AG09319 (cell line): ENCODE results near the gene TTC16.
"Not testable (repeated sequence)": the region's sequence is repeated elsewhere in the genome, so short reads cannot be mapped to it uniquely, and the experiment has no call there.

Experiments
- DNase-seq: peaks from one replicate; pipeline ENCODE4 v3.0.0-alpha.2; 2010; ENCODE audit warnings: low read depth; ENCODE audit errors: extremely low read depth
- TF ChIP-seq, protein P1 (sequence below): IDR thresholded peaks from 2 replicates; pipeline ENCODE4 v1.5.1; 2011; ENCODE audit warnings: low read depth, mild to moderate bottlenecking, inconsistent platforms, low read length, moderate library complexity

TTC16 gene

DNA sequence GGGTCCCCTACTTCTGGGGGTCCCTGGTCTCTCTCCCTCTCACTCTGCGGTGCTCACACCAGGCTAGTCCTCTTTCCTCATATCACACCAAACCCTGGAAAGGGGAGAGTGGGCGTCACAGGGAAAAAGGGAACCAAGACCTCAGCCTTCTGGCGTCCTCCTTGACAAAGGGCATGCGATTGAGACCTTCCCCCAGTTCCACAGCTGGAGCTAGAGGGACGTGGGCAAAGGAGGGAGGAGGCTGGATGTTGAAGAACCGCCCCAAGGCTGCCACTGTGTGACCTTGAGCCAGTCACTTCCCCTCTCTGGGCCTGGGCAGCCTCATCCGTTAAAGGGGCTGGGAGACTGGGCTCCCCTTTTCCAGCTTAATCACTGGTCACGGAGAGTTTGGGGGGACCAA lies 37.7 kb downstream of the TTC16 start:
- DNase-seq = no peak
- TF ChIP-seq, protein P1, sequence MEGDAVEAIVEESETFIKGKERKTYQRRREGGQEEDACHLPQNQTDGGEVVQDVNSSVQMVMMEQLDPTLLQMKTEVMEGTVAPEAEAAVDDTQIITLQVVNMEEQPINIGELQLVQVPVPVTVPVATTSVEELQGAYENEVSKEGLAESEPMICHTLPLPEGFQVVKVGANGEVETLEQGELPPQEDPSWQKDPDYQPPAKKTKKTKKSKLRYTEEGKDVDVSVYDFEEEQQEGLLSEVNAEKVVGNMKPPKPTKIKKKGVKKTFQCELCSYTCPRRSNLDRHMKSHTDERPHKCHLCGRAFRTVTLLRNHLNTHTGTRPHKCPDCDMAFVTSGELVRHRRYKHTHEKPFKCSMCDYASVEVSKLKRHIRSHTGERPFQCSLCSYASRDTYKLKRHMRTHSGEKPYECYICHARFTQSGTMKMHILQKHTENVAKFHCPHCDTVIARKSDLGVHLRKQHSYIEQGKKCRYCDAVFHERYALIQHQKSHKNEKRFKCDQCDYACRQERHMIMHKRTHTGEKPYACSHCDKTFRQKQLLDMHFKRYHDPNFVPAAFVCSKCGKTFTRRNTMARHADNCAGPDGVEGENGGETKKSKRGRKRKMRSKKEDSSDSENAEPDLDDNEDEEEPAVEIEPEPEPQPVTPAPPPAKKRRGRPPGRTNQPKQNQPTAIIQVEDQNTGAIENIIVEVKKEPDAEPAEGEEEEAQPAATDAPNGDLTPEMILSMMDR = no peak

DNA sequence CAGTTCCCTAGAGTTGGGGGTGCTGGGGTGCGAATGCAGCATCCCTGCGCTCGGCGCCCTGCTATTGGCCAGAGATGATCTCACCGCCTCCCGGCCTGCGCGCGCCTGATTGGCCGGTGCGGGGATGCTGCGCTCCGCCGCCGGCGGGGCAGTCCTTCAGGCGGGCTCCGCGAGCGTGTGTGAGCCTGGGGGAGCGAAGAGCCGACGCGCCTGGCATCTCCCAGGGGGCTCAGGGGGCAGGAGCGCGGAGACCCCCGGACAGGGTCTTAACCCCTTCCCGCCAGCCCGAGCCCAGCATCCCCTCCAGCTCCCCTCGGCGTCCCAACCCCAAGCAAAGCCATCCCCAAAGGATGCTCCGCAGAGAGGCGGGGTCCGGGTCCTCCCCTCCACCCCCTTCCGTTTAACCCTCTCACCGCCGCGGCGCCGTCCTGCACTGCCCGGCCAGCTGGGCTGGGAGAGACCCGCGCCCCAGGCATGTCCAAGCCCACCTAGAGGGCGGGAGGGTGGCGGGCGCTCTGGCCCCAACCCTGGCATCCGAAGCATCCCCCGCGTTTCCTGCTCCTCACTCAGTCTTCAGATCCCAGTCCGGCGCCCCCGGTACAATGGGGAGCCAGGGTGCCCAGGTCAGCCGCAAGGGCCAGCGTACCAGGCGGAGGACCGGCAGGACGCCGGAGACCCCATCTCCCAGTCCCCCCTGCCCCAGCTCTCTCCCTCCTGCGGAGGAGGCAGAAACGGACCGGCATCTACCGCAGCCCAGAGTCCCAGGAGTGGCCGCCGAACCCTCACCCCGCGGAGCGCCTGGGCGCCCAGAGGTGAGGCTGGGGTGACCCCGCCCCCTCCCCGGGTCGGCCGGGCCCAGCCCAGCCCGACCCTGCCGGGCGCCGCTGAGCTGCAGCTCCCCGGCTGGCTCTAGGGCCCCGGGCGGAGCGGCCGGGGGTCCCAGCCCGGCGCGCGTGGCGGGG lies 38.5 kb downstream of the TTC16 start:
- no peak for DNase-seq
- TF ChIP-seq, protein P1 = no peak

DNA sequence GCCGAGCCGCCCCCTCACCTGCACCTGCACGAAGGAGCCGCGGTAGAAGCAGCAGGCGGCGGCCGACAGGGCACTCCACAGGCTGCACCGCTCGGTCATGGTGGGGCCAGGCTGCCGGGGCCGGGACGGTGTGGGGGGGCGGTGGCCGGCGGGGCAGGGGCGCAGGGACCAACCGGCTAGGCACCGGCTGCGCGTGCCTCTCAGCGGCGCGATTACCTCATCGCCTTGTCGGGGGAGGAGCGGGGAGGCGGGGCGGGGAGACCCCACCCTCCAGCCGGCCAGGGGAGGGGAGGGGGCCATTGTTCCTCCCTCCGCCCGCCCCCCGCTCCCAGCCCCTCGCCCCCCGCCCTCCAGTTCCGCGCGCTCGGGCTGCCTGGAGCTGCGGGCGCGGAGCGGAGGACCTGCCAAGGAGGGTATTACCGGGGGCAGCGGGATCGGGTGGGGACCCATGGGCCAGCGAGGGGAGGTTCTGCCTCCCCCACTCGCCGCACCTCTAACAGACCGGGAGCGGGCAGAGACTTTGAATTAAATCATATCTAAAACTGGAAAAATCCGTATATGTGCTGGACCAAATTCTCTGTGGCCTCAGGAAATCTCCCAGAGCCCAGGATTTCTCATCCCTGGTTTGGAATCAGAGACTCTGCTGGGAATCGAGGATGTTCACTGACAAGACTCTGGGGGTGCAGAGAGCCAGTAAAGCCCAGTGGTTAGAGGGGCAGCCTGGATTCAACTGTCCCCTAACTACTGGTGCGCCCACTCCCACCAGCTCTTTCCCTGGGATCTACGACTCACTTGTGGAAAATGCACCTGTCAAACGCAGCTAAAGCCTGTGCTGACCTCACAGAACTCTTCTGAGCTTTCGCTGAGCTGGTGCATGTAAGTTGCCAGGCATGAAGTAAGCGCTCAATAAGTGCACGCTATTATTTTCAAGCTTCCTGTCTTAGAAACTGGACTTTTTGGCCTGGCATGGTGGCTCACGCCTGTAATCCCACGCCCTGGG lies 39.5 kb downstream of the TTC16 start:
- no peak for DNase-seq
- TF ChIP-seq, protein P1 = no peak

DNA sequence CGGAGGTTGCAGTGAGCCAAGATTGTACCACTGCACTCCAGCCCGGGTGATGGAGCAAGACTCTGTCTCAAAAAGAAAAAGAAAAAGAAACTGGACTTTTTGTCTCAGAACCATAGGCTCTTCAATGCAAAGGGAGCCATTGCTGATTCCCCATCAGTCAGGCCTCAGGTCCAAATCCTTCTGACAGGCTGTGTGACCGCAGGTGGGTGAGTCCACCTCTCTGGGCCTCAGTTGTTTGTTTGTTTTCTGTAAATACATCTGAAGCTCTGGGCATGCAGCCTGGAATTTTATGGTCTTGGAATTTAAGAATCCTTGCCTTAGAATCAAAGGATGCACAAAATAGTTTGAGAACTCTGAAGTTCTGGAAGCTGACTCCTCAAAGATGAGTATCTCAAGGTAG lies 40.4 kb downstream of the TTC16 start:
- TF ChIP-seq, protein P1 = no peak
- no peak for DNase-seq

DNA sequence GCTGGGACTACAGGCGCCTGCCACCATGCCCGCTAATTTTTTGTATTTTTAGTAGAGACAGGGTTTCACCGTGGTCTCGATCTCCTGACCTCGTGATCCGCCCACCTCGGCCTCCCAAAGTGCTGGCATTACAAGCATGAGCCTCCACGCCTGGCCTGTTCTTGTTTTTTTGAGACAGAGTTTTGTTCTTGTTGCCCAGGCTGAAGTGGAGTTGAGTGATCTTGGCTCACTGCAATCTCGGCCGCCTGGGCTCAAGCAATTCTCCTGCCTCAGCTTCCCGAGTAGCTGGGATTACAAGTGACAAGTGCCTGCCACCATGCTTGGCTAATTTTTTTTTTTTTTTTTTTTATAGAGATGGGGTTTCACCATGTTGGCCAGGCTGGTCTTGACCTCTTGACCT lies 40.9 kb downstream of the TTC16 start:
- DNase-seq = not testable (repeated sequence)

DNA sequence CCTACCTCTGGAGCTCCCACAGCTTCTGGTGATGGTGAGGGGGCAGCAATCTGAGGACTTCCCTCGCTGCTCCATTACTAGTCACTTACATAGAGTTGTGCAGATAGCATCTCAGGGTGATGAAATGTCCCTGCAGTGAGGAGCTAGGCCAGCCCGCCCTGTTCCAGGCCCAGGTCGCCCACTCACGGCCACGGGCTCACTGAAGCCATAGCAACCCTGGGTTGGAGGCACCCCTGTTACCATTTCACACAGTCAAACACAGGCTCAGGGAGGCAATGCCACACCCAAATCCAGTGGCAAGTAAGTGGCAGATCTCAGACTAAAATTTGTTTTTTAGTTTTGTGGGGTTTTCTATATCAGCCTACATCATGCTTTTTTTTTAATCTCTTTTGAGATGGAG lies 43.0 kb downstream of the TTC16 start:
- TF ChIP-seq, protein P1 = no peak
- no peak for DNase-seq

DNA sequence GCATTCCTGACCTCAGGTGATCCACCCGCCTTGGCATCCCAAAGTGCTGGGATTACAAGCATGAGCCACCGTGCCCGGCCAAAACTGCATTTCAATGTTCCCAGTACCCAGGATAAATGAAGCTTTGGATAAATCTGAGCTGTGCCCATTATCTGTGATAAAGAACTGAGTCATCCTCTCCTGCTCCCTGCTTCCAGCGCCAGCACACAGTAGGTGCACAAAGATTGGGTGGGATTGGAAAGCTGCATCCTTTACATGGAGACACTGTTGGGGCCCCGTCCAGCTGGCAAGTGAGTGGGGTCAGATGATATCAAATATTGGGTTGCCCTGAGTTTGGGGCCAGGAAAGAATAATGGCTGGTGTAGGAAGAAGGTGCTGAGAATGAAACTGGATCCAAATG lies 45.2 kb downstream of the TTC16 start:
- TF ChIP-seq, protein P1 = no peak
- no peak for DNase-seq
